Astrocyte of the spinal cord (primary cell): ENCODE data around the gene SPSB3.

ENCODE experiments used
- DNase-seq: peaks from one replicate; pipeline ENCODE4 v3.0.0; 2011; ENCODE audit warnings: low read depth, low spot score
- H3K4me3 ChIP-seq: 2 replicates; pipeline ENCODE4 v1.5.1; 2011; ENCODE audit warnings: low read depth, mild to moderate bottlenecking, low read length, moderate library complexity
- CTCF ChIP-seq: IDR thresholded peaks from 2 replicates; pipeline ENCODE4 v1.5.1; 2012; ENCODE audit warnings: low read depth, mild to moderate bottlenecking, low read length, inconsistent platforms
- in situ Hi-C: cut with HindIII; loops from 2 replicates; pipeline ENCODE4 v1.10.0; 2017; ENCODE audit warnings: low sequenced_read_pairs

The SPSB3 gene

GRCh38 chr16:1778200-1779179, 3.9 kb downstream of the SPSB3 start:
- H3K4me3 ChIP-seq, result no peak overlapping the region
- TF ChIP-seq CTCF, result no peak
- peak; percentile 43 for DNase-seq
- in situ Hi-C loops, result no loop called here

- TF ChIP-seq CTCF, result no peak
- in situ Hi-C loops, result no loop called here
- DNase-seq, result no peak
- no peak overlapping the region for H3K4me3 ChIP-seq
These were observed 4.8 kb downstream of the SPSB3 start for GRCh38 chr16:1777375-1778199.

- no peak overlapping the region for H3K4me3 ChIP-seq
- no peak for TF ChIP-seq CTCF
- DNase-seq, result no peak
- in situ Hi-C loops, result no loop called here
These were observed 5.4 kb downstream of the SPSB3 start for GRCh38 chr16:1776991-1777374.

GRCh38 chr16:1776672-1776955, 5.8 kb downstream of the SPSB3 start:
- no peak overlapping the region for H3K4me3 ChIP-seq
- TF ChIP-seq CTCF, result no peak
- in situ Hi-C loops, result no loop called here
- no peak for DNase-seq

GRCh38 chr16:1775846-1776671, 6.3 kb downstream of the SPSB3 start:
- DNase-seq, result no peak
- no peak overlapping the region for H3K4me3 ChIP-seq
- in situ Hi-C loops, result no loop called here
- TF ChIP-seq CTCF, result no peak
